ENCODE results near the gene LCN9.

GRCh38 chr9:135618866-135619598 is 44.1 kb upstream of the LCN9 start:
- no peak for TF ChIP-seq CTCF (IDR thresholded peaks at IDR 0.05; ENCODE audit: insufficient read depth, low read depth, low read length)
- TF ChIP-seq EZH2 (IDR thresholded peaks at IDR 0.05; ENCODE audit: insufficient read depth, low read length), result no peak
